GM18526 (cell line): Measurements from ENCODE around the gene RGS14.

Experiments
- POLR2A ChIP-seq: IDR thresholded peaks from 3 replicates; pipeline ENCODE4 v1.6.1; 2011; ENCODE audit not compliant: insufficient read length; ENCODE audit errors: extremely low read depth

The RGS14 gene

GRCh38 chr5:177334781-177335700, 22.7 kb upstream of the RGS14 start:
- TF ChIP-seq POLR2A = no peak

GRCh38 chr5:177335701-177336065, 22.0 kb upstream of the RGS14 start:
- TF ChIP-seq POLR2A = no peak

- TF ChIP-seq POLR2A = no peak
Observed at GRCh38 chr5:177336112-177336511, 21.6 kb upstream of the RGS14 start.

- no peak for TF ChIP-seq POLR2A
Observed at GRCh38 chr5:177336603-177337494, 20.9 kb upstream of the RGS14 start.

GRCh38 chr5:177338251-177339106, 19.2 kb upstream of the RGS14 start:
- no peak for TF ChIP-seq POLR2A

- TF ChIP-seq POLR2A = no peak
Observed at GRCh38 chr5:177339107-177339638, 18.6 kb upstream of the RGS14 start.

- TF ChIP-seq POLR2A = no peak
Observed at GRCh38 chr5:177343777-177344176, 13.9 kb upstream of the RGS14 start.

- no peak for TF ChIP-seq POLR2A
Observed at GRCh38 chr5:177344891-177345290, 12.8 kb upstream of the RGS14 start.

GRCh38 chr5:177346820-177347219, 10.9 kb upstream of the RGS14 start:
- TF ChIP-seq POLR2A = no peak

GRCh38 chr5:177347699-177348098, 10.0 kb upstream of the RGS14 start:
- TF ChIP-seq POLR2A = no peak

GRCh38 chr5:177349362-177349647, 8.4 kb upstream of the RGS14 start:
- no peak for TF ChIP-seq POLR2A

GRCh38 chr5:177349762-177350161, 8.0 kb upstream of the RGS14 start:
- TF ChIP-seq POLR2A = no peak

- TF ChIP-seq POLR2A = no peak
Observed at GRCh38 chr5:177350776-177351391, 6.8 kb upstream of the RGS14 start.
